ENCODE data around the gene LRGUK.

GRCh38 chr7:134101716-134102115 lies 25.4 kb upstream of the LRGUK start:
- TF ChIP-seq, protein P1, sequence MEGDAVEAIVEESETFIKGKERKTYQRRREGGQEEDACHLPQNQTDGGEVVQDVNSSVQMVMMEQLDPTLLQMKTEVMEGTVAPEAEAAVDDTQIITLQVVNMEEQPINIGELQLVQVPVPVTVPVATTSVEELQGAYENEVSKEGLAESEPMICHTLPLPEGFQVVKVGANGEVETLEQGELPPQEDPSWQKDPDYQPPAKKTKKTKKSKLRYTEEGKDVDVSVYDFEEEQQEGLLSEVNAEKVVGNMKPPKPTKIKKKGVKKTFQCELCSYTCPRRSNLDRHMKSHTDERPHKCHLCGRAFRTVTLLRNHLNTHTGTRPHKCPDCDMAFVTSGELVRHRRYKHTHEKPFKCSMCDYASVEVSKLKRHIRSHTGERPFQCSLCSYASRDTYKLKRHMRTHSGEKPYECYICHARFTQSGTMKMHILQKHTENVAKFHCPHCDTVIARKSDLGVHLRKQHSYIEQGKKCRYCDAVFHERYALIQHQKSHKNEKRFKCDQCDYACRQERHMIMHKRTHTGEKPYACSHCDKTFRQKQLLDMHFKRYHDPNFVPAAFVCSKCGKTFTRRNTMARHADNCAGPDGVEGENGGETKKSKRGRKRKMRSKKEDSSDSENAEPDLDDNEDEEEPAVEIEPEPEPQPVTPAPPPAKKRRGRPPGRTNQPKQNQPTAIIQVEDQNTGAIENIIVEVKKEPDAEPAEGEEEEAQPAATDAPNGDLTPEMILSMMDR (IDR thresholded peaks at IDR 0.05) = no peak
- TF ChIP-seq POLR2A (IDR thresholded peaks at IDR 0.05) = no peak

Measured in esophagus squamous epithelium (tissue), 4 donors.